GM19372 (cell line): ENCODE results near the gene REEP6.

Source experiments
- ATAC-seq: cut with Tn5 transposase; IDR thresholded peaks from one replicate; pipeline ENCODE4 v1.9.1; 2021; ENCODE audit warnings: mild to moderate bottlenecking, low read depth, moderate library complexity; ENCODE audit not compliant: unreplicated experiment

REEP6 gene

DNA sequence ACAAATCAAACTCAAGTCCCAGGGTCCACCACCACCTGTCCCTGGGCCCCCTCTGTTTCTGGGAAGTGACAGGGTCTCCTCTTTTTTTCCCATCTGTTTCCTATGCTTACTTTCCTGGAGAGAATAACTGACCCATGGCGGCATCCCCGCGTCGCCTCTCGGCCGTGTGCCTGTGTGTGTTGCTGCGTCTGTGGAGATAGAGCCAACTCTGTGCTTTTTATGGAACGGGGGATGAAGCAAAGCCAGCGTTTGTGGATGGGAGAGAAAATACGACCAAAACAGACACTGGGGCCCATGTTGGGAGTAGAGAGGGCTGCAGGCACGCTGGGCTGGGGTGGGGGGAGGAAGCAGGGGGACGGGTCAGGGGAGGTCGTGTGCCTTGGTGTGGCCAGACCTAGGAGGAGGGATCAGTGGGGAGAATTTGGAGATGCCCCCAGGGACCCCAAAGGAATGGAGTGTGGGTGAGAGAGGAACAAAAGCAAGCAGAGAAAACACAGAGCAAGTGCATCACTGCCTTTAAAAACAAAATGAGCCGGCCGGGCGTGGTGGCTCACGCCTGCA, 49.5 kb downstream of the REEP6 start:
- ATAC-seq: no peak
